Measurements from ENCODE around the gene RPRD1B. TPM values are rescaled to one million over a fixed set of nuclear protein-coding genes. Genes with fewer than 3 reads are reported as not detected.
A peak's percentile ranks its signal among the peaks of the same experiment; 100 is the strongest.
"Not testable (repeated sequence)": the region's sequence is repeated elsewhere in the genome, so short reads cannot be mapped to it uniquely, and the experiment has no call there.

The RPRD1B gene
- total RNA-seq, 8 experiments from 2014 or later, result 12.7 to 34.1 (median 21.0) TPM

- H3K4me3 ChIP-seq, result no peak overlapping the region
- WGBS, 10 experiments, result 61 to 95% (median 73%) methylated on average over 1 to 6 of the region's 6 CpGs; no CpG with 5 or more reads in 2 of the 10 experiments
- peak in 6 of 8 experiments; percentile 32 to 65 (median 56) for ATAC-seq (replicated peaks in 6 of 8)
- H3K4me1 ChIP-seq (replicated peaks in 1 of 2), result peaks cover 5 to 21% of the 10 kb centered on the region in 2 donors
- in situ Hi-C loops (cut with MboI; ENCODE audit: low pct_unique_long_range_greater_than_20kb in 2 of 9, low sequenced_read_pairs in 9 of 9, unreplicated experiment in 9 of 9), result no loop called here
- no peak overlapping the region for H3K27ac ChIP-seq
These were observed 58.1 kb downstream of the RPRD1B start for GRCh38 chr20:38091441-38092216.

DNA sequence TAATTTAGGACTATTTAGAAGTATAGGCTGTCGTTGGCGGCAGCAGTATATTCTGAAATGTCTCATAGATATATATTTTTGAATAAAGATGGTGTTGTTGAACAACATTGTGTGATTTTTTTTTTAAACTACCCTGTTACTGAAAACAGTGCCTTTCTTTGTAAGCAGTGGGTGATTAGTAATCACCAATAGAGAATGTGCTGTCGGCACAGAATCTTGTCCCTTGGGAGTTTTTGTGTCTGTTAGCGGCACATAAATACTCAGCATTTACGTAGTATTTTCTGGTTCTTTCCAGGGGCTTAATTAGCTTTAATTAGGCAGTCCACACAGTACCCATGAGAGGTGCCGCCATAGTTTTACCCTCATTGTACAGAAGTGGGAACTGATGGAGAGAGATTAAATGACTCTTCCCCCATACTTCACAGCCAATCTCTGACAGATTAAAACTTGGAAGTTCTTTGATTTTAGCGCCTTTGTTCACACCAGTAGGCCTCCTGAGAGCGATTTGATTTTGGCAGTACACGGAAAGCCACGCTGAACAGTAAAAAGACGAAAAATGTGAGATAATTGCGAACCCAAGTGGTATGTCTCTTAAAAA, 58.8 kb downstream of the RPRD1B start:
- no peak overlapping the region for H3K27ac ChIP-seq
- in situ Hi-C loops (cut with MboI; ENCODE audit: low pct_unique_long_range_greater_than_20kb in 2 of 9, low sequenced_read_pairs in 9 of 9, unreplicated experiment in 9 of 9), result no loop called here
- peaks cover 5 to 21% of the 10 kb centered on the region in 2 donors for H3K4me1 ChIP-seq (replicated peaks in 1 of 2)
- 79 to 100% (median 91%) methylated on average over 2 to 12 of the region's 12 CpGs for WGBS, 10 experiments
- ATAC-seq (replicated peaks in 6 of 8), result peak in 1 of 8 experiments; percentile 13
- H3K4me3 ChIP-seq, result no peak overlapping the region

DNA sequence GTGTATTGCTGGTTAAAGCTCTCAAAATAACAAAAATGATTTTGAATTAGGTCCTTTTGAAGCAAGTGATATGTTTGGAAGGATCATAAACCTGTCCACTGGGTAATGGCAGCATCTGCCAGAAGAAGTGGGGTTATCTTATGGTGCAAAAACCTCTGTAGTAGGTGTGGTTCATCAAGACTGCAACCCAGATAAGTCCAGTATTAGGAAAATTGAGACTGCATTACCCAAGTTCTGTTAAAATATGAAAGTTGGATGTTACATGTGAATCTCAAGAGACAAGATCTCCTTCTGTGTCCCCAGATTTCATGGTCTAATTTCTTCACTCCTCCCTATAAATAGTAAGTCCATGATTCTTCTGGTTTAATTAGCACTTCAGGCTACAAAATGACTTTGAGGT, 59.4 kb downstream of the RPRD1B start:
- Histone ChIP-seq H3K27ac (no peak overlapping the region), H3K4me1 (replicated peaks in 1 of 2) (peaks cover 5 to 21% of the 10 kb centered on the region in 2 donors), H3K4me3 (no peak overlapping the region)
- in situ Hi-C loops (cut with MboI; ENCODE audit: low pct_unique_long_range_greater_than_20kb in 2 of 9, low sequenced_read_pairs in 9 of 9, unreplicated experiment in 9 of 9), result no loop called here
- ATAC-seq (replicated peaks in 6 of 8), result no peak

- ATAC-seq (replicated peaks in 6 of 8), result no peak
- Histone ChIP-seq H3K4me1 (replicated peaks in 1 of 2) (peaks cover 5 to 21% of the 10 kb centered on the region in 2 donors), H3K27ac (no peak overlapping the region), H3K4me3 (no peak overlapping the region)
- in situ Hi-C loops (cut with MboI; ENCODE audit: low pct_unique_long_range_greater_than_20kb in 2 of 9, low sequenced_read_pairs in 9 of 9, unreplicated experiment in 9 of 9), result no loop called here
- 85 to 100% (median 93%) methylated on average over 2 to 8 of the region's 8 CpGs for whole genome bisulfite sequencing, 10 experiments
These were observed 60.1 kb downstream of the RPRD1B start for GRCh38 chr20:38093641-38094077.

- Histone ChIP-seq H3K27ac (no peak overlapping the region), H3K4me1 (replicated peaks in 1 of 2) (peaks cover 5 to 21% of the 10 kb centered on the region in 2 donors), H3K4me3 (no peak overlapping the region)
- peak in 3 of 8 experiments; percentile 32 to 89 (median 77) for ATAC-seq (replicated peaks in 6 of 8)
- in situ Hi-C loops (cut with MboI; ENCODE audit: low pct_unique_long_range_greater_than_20kb in 2 of 9, low sequenced_read_pairs in 9 of 9, unreplicated experiment in 9 of 9), result no loop called here
- WGBS, 10 experiments, result 20 to 100% (median 92%) methylated on average over 1 of the region's 1 CpG; no CpG with 5 or more reads in 4 of the 10 experiments
These were observed 60.9 kb downstream of the RPRD1B start for GRCh38 chr20:38094373-38094891.

- 60 to 100% (median 69%) methylated on average over 1 to 4 of the region's 7 CpGs; no CpG with 5 or more reads in 2 of the 10 experiments for WGBS, 10 experiments
- peak in 2 of 8 experiments; percentile 28 to 44 for ATAC-seq (replicated peaks in 6 of 8)
These were observed 61.6 kb downstream of the RPRD1B start for GRCh38 chr20:38095017-38095686.

GRCh38 chr20:38098952-38099351, 65.4 kb downstream of the RPRD1B start:
- H3K4me3 ChIP-seq, result no peak overlapping the region
- ATAC-seq (replicated peaks in 6 of 8), result no peak
- WGBS, 10 experiments, result 20 to 100% (median 83%) methylated on average over 1 of the region's 1 CpG; no CpG with 5 or more reads in 3 of the 10 experiments
- in situ Hi-C loops (cut with MboI; ENCODE audit: low pct_unique_long_range_greater_than_20kb in 2 of 9, low sequenced_read_pairs in 9 of 9, unreplicated experiment in 9 of 9), result no loop called here
- no peak overlapping the region for H3K27ac ChIP-seq
- H3K4me1 ChIP-seq (replicated peaks in 1 of 2), result no peaks in the 10 kb centered on the region

More at GRCh38 chr20:38095017-38095686, 61.6 kb downstream of the RPRD1B start:
- Histone ChIP-seq H3K4me1 (replicated peaks in 1 of 2) (peaks cover 5 to 21% of the 10 kb centered on the region in 2 donors), H3K4me3 (no peak overlapping the region), H3K27ac (no peak overlapping the region)
- in situ Hi-C loops (cut with MboI; ENCODE audit: low pct_unique_long_range_greater_than_20kb in 2 of 9, low sequenced_read_pairs in 9 of 9, unreplicated experiment in 9 of 9), result no loop called here

DNA sequence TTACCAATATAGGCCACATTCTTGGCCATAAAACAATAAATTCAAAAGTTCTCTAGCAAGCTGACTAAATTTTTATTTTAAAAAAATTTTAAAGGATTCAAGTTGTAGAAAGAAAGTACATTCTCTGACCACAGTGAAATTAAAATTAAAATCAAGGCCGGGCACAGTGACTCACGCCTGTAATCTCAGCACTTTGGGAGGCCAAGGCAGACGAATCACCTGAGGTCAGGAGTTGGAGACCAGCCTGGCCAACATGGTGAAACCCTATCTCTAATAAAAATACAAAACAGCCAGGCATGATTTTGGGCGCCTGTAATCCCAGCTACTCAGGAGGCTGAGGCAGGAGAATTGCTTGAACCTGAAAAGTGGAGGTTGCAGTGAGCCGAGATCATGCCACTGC, 68.7 kb downstream of the RPRD1B start:
- H3K27ac ChIP-seq; H3K4me1 ChIP-seq (replicated peaks in 1 of 2); ATAC-seq (replicated peaks in 6 of 8); H3K4me3 ChIP-seq; in situ Hi-C loops (cut with MboI; ENCODE audit: low pct_unique_long_range_greater_than_20kb in 2 of 9, low sequenced_read_pairs in 9 of 9, unreplicated experiment in 9 of 9): not testable (repeated sequence)
- WGBS, 10 experiments, result 20 to 100% (median 86%) methylated on average over 1 to 5 of the region's 5 CpGs

DNA sequence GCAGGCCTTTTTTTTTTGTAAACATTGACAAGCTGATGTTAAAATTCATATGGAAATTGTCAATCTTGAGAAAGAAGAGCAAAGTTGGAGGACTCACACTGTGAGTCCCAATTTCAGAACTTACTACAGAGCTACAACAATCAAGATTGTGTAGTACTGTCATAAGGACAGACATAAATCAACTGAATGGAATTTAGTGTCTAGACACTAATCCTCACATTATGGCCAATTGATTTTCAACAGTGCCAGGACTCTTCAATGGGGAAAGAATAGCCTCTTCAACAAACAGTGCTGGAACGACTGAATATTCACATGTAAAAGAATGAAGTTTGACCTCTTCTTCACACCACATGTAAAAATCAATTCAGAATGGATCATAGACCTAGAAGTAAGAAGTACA, 70.7 kb downstream of the RPRD1B start:
- in situ Hi-C loops (cut with MboI; ENCODE audit: low pct_unique_long_range_greater_than_20kb in 2 of 9, low sequenced_read_pairs in 9 of 9, unreplicated experiment in 9 of 9), result no loop called here
- no peak overlapping the region for H3K4me3 ChIP-seq
- peak in 1 of 8 experiments; percentile 54 for ATAC-seq (replicated peaks in 6 of 8)
- WGBS, 10 experiments, result 0 to 38% (median 8%) methylated on average over 1 of the region's 1 CpG; no CpG with 5 or more reads in 4 of the 10 experiments
- peaks cover 0 to 12% of the 10 kb centered on the region in 2 donors for H3K4me1 ChIP-seq (replicated peaks in 1 of 2)
- H3K27ac ChIP-seq, result no peak overlapping the region

GRCh38 chr20:38106461-38106860, 72.9 kb downstream of the RPRD1B start:
- Histone ChIP-seq H3K4me3 (no peak overlapping the region), H3K4me1 (replicated peaks in 1 of 2) (peaks cover 0 to 15% of the 10 kb centered on the region in 2 donors), H3K27ac (no peak overlapping the region)
- WGBS, 10 experiments, result 0 to 91% (median 82%) methylated on average over 1 to 5 of the region's 5 CpGs; no CpG with 5 or more reads in 5 of the 10 experiments
- in situ Hi-C loops (cut with MboI; ENCODE audit: low pct_unique_long_range_greater_than_20kb in 2 of 9, low sequenced_read_pairs in 9 of 9, unreplicated experiment in 9 of 9), result no loop called here
- ATAC-seq (replicated peaks in 6 of 8), result no peak

DNA sequence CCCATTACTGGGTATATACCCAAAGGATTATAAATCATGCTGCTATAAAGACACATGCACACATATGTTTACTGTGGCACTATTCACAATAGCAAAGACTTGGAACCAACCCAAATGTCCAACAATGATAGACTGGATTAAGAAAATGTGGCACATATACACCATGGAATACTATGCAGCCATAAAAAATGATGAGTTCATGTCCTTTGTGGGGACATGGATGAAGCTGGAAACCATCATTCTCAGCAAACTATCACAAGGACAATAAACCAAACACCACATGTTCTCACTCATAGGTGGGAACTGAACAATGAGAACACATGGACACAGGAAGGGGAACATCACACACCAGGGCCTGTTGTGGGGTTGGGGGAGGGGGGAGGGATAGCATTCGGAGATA, 73.8 kb downstream of the RPRD1B start:
- in situ Hi-C loops (cut with MboI; ENCODE audit: low pct_unique_long_range_greater_than_20kb in 2 of 9, low sequenced_read_pairs in 9 of 9, unreplicated experiment in 9 of 9); ATAC-seq (replicated peaks in 6 of 8); H3K4me3 ChIP-seq; H3K27ac ChIP-seq: not testable (repeated sequence)
- H3K4me1 ChIP-seq (replicated peaks in 1 of 2), result peaks cover 0 to 15% of the 10 kb centered on the region in 2 donors
- no CpG with 5 or more reads among the region's 1 CpG for WGBS, 10 experiments

DNA sequence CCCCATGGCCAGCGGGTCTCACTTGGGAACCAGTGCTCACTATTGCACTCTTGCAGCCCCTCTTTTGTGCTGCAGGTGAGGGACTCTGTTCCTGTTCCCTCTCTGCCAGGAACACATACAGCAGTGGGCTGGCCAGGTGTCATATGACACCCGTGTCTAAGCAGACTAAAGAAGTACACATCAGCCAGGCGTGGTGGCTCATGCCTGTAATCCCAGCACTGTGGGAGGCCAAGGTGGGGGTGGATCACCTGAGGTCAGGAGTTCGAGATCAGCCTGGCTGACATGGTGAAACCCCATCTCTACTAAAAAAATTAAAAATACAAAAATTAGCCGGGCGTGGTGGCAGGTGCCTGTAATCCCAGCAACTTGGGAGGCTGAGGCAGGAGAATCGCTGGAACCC, 74.4 kb downstream of the RPRD1B start:
- H3K4me1 ChIP-seq (replicated peaks in 1 of 2), result peaks cover 0 to 15% of the 10 kb centered on the region in 2 donors
- H3K27ac ChIP-seq; H3K4me3 ChIP-seq; in situ Hi-C loops (cut with MboI; ENCODE audit: low pct_unique_long_range_greater_than_20kb in 2 of 9, low sequenced_read_pairs in 9 of 9, unreplicated experiment in 9 of 9); ATAC-seq (replicated peaks in 6 of 8): not testable (repeated sequence)
- 76 to 100% (median 97%) methylated on average over 1 to 6 of the region's 7 CpGs; no CpG with 5 or more reads in 1 of the 10 experiments for WGBS, 10 experiments
